LNCaP clone FGC (cell line): Measurements from ENCODE around the gene LINS1.
"Not testable (repeated sequence)": the region's sequence is repeated elsewhere in the genome, so short reads cannot be mapped to it uniquely, and the experiment has no call there.

Experiments
- DNase-seq: peaks from one replicate; pipeline ENCODE4 v3.0.0-alpha.2; 2011; ENCODE audit warnings: low read depth
- H3K4me3 ChIP-seq: 2 replicates; pipeline ENCODE4 v1.5.1; 2011; ENCODE audit warnings: mild to moderate bottlenecking, low read depth, low read length, control low read depth
- TF ChIP-seq, protein P1 (sequence below): IDR thresholded peaks from 2 replicates; pipeline ENCODE4 v1.5.1; 2012; ENCODE audit warnings: mild to moderate bottlenecking; ENCODE audit not compliant: control insufficient read depth, insufficient read depth; ENCODE audit errors: extremely low read depth

The LINS1 gene

DNA sequence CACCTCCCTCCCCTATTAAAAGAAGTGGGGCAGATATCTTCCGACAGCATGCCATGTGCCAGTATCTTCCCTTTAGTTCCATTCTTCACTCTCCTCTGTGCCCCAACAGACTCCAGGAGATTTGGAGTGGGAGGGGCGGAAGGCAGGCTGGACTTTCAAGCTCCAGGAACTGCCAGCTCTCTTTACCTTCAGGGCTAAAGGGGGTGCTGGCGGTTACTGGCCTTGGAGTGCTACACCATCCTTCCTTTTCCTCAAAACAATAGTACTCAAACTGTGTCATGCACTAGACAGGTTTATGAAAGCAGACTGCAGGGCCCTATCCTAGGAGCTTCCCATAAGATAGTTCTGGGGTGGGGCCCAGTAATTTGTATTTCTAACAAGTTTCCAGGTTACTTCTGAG is 6.0 kb downstream of the LINS1 start:
- TF ChIP-seq, protein P1, sequence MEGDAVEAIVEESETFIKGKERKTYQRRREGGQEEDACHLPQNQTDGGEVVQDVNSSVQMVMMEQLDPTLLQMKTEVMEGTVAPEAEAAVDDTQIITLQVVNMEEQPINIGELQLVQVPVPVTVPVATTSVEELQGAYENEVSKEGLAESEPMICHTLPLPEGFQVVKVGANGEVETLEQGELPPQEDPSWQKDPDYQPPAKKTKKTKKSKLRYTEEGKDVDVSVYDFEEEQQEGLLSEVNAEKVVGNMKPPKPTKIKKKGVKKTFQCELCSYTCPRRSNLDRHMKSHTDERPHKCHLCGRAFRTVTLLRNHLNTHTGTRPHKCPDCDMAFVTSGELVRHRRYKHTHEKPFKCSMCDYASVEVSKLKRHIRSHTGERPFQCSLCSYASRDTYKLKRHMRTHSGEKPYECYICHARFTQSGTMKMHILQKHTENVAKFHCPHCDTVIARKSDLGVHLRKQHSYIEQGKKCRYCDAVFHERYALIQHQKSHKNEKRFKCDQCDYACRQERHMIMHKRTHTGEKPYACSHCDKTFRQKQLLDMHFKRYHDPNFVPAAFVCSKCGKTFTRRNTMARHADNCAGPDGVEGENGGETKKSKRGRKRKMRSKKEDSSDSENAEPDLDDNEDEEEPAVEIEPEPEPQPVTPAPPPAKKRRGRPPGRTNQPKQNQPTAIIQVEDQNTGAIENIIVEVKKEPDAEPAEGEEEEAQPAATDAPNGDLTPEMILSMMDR: no peak
- no peak overlapping the region for H3K4me3 ChIP-seq
- no peak for DNase-seq

GRCh38 chr15:100593431-100593830 is 8.6 kb downstream of the LINS1 start:
- TF ChIP-seq, protein P1: no peak
- no peak overlapping the region for H3K4me3 ChIP-seq
- no peak for DNase-seq

DNA sequence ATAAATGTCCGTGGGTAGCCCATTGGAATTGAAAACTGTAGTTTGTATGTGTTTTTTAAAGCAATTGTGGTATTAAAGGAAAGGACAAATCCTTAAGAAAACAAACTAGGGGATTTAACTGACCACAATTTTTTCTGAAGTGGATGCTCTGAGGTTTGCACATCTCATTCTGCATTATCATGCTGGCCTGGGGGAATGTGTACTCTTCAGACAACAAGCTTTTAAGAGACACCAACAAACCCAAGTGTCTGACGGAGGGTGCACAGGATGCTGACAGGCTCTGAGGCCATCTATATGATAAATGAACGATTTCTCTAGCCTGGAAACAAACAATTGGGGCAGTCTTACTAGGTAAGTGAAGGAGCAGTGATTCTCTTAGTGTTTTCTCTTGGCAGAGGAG is 9.1 kb downstream of the LINS1 start:
- TF ChIP-seq, protein P1: no peak
- no peak for DNase-seq
- H3K4me3 ChIP-seq: no peak overlapping the region

DNA sequence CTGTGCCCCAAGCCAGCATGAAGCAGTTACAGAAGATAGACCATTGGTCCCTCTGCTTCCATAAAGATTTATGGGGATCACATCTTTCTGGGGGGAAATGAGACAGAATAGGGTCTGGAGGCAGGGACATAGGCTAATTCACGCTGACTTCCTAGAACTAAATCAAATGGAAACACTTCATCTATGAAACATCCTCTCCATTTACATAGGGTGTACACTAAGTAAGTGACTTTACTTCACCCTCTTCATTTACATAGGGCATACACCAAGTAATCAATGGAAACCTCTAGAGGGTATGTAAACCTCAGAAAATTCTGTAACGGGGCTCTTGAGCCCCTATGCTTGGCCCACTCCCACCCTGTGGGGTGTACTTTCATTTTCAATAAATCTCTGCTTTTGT is 10.1 kb downstream of the LINS1 start:
- TF ChIP-seq, protein P1: no peak
- DNase-seq: no peak

DNA sequence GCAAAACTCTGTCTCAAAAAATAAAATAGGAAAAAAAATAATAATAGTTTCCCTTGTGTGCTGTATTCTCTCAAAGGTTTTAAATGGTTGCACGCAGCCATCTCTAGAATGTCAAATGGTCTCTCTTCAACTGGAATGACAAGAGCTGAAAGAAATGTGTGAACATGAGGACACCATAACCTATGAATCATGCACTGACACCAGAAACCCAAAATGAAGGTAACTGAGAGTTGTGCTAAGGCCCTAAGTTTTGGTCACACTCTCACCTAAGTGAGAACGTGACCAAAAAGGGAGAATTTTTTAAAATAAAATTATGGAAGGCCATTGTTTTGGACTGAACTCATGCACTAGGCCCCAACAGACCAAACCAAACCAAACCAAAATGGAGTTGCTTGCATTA is 10.8 kb downstream of the LINS1 start:
- not testable (repeated sequence) for H3K4me3 ChIP-seq, DNase-seq

More for the DNA sequence above, 10.1 kb downstream of the LINS1 start:
- no peak overlapping the region for H3K4me3 ChIP-seq

DNA sequence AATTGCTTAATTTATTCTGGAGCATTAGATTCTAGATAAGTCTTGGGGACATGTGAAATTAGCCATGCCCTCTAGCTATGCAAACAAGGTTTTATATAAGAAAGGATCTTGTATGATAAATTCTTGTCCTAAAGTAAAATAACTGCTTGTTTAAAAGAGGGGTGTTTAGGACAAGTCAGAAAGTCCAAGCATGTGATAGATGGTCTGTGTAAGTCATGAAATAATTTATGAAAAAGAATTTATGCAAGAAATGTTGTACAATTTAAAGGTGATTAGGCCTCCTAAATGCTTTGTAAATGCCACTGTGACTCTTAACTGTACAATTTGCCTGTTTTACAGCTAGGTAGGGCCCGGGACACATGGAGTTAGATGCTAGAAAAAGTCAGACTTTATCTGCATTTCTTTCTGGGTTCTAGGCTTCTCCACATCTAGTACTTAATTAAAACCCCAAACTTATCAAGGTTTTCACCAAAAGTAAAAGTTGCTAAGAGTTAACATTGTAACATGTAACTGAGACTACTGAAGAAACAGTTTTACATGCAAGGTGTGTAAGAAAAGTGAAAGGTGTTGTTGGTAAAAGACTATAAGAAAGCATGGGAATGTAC is 13.2 kb downstream of the LINS1 start:
- no peak overlapping the region for H3K4me3 ChIP-seq
- TF ChIP-seq, protein P1: no peak
- no peak for DNase-seq

- TF ChIP-seq, protein P1: no peak
- no peak for DNase-seq
- no peak overlapping the region for H3K4me3 ChIP-seq
These were observed 21.6 kb downstream of the LINS1 start for GRCh38 chr15:100580414-100580813.
